ENCODE results near the gene MRPL42. TPM values are rescaled to one million over a fixed set of nuclear protein-coding genes. Genes with fewer than 3 reads are reported as not detected.

The MRPL42 gene
- total RNA-seq, 2 donors from 2014 or later, result 91.1 to 131 TPM

GRCh38 chr12:93468008-93468371 lies 676 bp downstream of the MRPL42 start:
- peak overlapping the region; percentile 97 for H3K9ac ChIP-seq (ENCODE audit: extremely low read depth, low read length, poor library complexity, severe bottlenecking)
- no peak for DNase-seq
- Mint-ChIP-seq H3K4me1 (peaks cover 17% of the 10 kb centered on the region), H3K4me3 (peak overlapping the region; percentile 94), H3K27ac (peak overlapping the region; percentile 97), H3K27me3 (ENCODE audit: insufficient read depth) (no peaks in the 10 kb centered on the region), H3K9me3 (no peaks in the 10 kb centered on the region), H3K36me3 (ENCODE audit: low read depth) (peaks cover 23% of the 10 kb centered on the region)
- H3K27me3 ChIP-seq (ENCODE audit: control insufficient read depth, insufficient read depth, low read length, poor library complexity, severe bottlenecking), result no peaks in the 10 kb centered on the region
- no peak for TF ChIP-seq CTCF (conservative IDR thresholded peaks at IDR 0.05)
- H3K36me3 ChIP-seq (ENCODE audit: control insufficient read depth, insufficient read depth, low read length), result peaks cover 21% of the 10 kb centered on the region
- no peaks in the 10 kb centered on the region for H3K9me3 ChIP-seq (ENCODE audit: control insufficient read depth, low read length)
- 3 to 5% methylated on average over 6 to 7 of the region's 7 CpGs for WGBS, 2 experiments (ENCODE audit: insufficient coverage in 1 of 2, insufficient read length in 1 of 2)
- H3K4me3 ChIP-seq (ENCODE audit: low read length), result peak overlapping the region; percentile 99
- peak overlapping the region; percentile 99 for H3K27ac ChIP-seq (ENCODE audit: low read depth, low read length)
- no peaks in the 10 kb centered on the region for H3K4me1 ChIP-seq (ENCODE audit: control insufficient read depth, insufficient read depth, low read length)

- H3K36me3 Mint-ChIP-seq (ENCODE audit: low read depth), result peaks cover 31% of the 10 kb centered on the region
- no peak overlapping the region for H3K4me3 Mint-ChIP-seq
- Histone ChIP-seq H3K9me3 (ENCODE audit: control insufficient read depth, low read length) (no peaks in the 10 kb centered on the region), H3K36me3 (ENCODE audit: control insufficient read depth, insufficient read depth, low read length) (peaks cover 29% of the 10 kb centered on the region), H3K4me1 (ENCODE audit: control insufficient read depth, insufficient read depth, low read length) (no peaks in the 10 kb centered on the region), H3K4me3 (ENCODE audit: low read length) (peak overlapping the region; percentile 41), H3K9ac (ENCODE audit: extremely low read depth, low read length, poor library complexity, severe bottlenecking) (no peak overlapping the region), H3K27me3 (ENCODE audit: control insufficient read depth, insufficient read depth, low read length, poor library complexity, severe bottlenecking) (no peaks in the 10 kb centered on the region), H3K27ac (ENCODE audit: low read depth, low read length) (no peak overlapping the region)
- H3K9me3 Mint-ChIP-seq, result no peaks in the 10 kb centered on the region
- H3K27ac Mint-ChIP-seq, result no peak overlapping the region
- H3K4me1 Mint-ChIP-seq, result peaks cover 17% of the 10 kb centered on the region
- no peak for DNase-seq
- H3K27me3 Mint-ChIP-seq (ENCODE audit: insufficient read depth), result no peaks in the 10 kb centered on the region
- no peak for TF ChIP-seq CTCF (conservative IDR thresholded peaks at IDR 0.05)
Measured at GRCh38 chr12:93469386-93469785, 2.1 kb downstream of the MRPL42 start.

- Mint-ChIP-seq H3K27me3 (ENCODE audit: insufficient read depth) (no peaks in the 10 kb centered on the region), H3K4me1 (peaks cover 4% of the 10 kb centered on the region), H3K4me3 (no peak overlapping the region), H3K36me3 (ENCODE audit: low read depth) (peaks cover 51% of the 10 kb centered on the region), H3K9me3 (no peaks in the 10 kb centered on the region), H3K27ac (peak overlapping the region; percentile 5)
- TF ChIP-seq CTCF (conservative IDR thresholded peaks at IDR 0.05), result no peak
- Histone ChIP-seq H3K27ac (ENCODE audit: low read depth, low read length) (no peak overlapping the region), H3K4me3 (ENCODE audit: low read length) (no peak overlapping the region), H3K9ac (ENCODE audit: extremely low read depth, low read length, poor library complexity, severe bottlenecking) (no peak overlapping the region), H3K36me3 (ENCODE audit: control insufficient read depth, insufficient read depth, low read length) (peaks cover 69% of the 10 kb centered on the region), H3K9me3 (ENCODE audit: control insufficient read depth, low read length) (no peaks in the 10 kb centered on the region), H3K4me1 (ENCODE audit: control insufficient read depth, insufficient read depth, low read length) (no peaks in the 10 kb centered on the region), H3K27me3 (ENCODE audit: control insufficient read depth, insufficient read depth, low read length, poor library complexity, severe bottlenecking) (no peaks in the 10 kb centered on the region)
- no peak for DNase-seq
Measured at GRCh38 chr12:93476555-93476954, 9.2 kb downstream of the MRPL42 start.
